CD4-positive, alpha-beta T cell (primary cell): Measurements from ENCODE around the gene KRTAP5-6. TPM values are rescaled to one million over a fixed set of nuclear protein-coding genes. Genes with fewer than 3 reads are reported as not detected.

Source experiments
- ATAC-seq: fragments of 200-7000 bp; cut with Tn5 transposase; one replicate; pipeline ENCODE4 v1.10.0; 2022; ENCODE audit warnings: mild to moderate bottlenecking; ENCODE audit not compliant: poor library complexity
- CTCF ChIA-PET: fragments of 350-600 bp; sonication (Branson Sonifier 250); formaldehyde crosslinking; loops from one replicate; lab custom pipeline; 2021; ENCODE audit warnings: antibody characterized with exemption, inconsistent platforms; lab: Charles Lee
- POLR2A ChIA-PET: fragments of 350-600 bp; sonication (Branson Sonifier 250); formaldehyde crosslinking; loops from one replicate; lab custom pipeline; 2021; ENCODE audit warnings: antibody characterized with exemption, inconsistent platforms; lab: Charles Lee
- DNase-seq, 14 experiments: peaks; one replicate each; pipeline ENCODE4 v3.0.0-alpha.2; 2013 to 2020; ENCODE audit warnings: mixed read lengths in 2 of 14
- H3K27ac ChIP-seq, 2 donors: one replicate each; pipeline versions ENCODE4 v1.5.1 to v1.7.0; 2013; ENCODE audit warnings: low read length in 2 of 2, low read depth in 1 of 2, mild to moderate bottlenecking in 1 of 2
- H3K27me3 ChIP-seq, 2 experiments: 1 replicate in 1 of 2; 2 replicates in 1 of 2; pipeline versions ENCODE4 v1.6.1 to v1.7.0; 2013; ENCODE audit warnings: low read length in 2 of 2, control low read depth in 1 of 2, mild to moderate bottlenecking in 1 of 2, moderate library complexity in 1 of 2; ENCODE audit not compliant: insufficient read depth in 2 of 2, control insufficient read depth in 1 of 2
- H3K36me3 ChIP-seq: one replicate; pipeline ENCODE4 v1.6.1; 2013; ENCODE audit warnings: low read length, control low read depth; ENCODE audit not compliant: insufficient read depth
- H3K4me1 ChIP-seq: one replicate; pipeline ENCODE4 v1.6.1; 2013; ENCODE audit warnings: low read length, control low read depth; ENCODE audit not compliant: insufficient read depth
- H3K4me3 ChIP-seq: one replicate; pipeline ENCODE4 v1.5.1; 2013; ENCODE audit warnings: mild to moderate bottlenecking, low read length, moderate library complexity
- H3K9me3 ChIP-seq, 2 experiments: 1 replicate in 1 of 2; 2 replicates in 1 of 2; pipeline versions ENCODE4 v1.6.1 to v1.7.0; 2013; ENCODE audit warnings: low read length in 2 of 2, mild to moderate bottlenecking in 2 of 2, control low read depth in 1 of 2, moderate library complexity in 1 of 2; ENCODE audit not compliant: control insufficient read depth in 1 of 2, insufficient read depth in 1 of 2
- H3K27ac Mint-ChIP-seq: one replicate; pipeline ENCODE4 v1.8.0; 2020; ENCODE audit warnings: mixed read lengths
- H3K27me3 Mint-ChIP-seq: one replicate; pipeline ENCODE4 v1.8.0; 2021; ENCODE audit warnings: mixed read lengths
- H3K36me3 Mint-ChIP-seq: one replicate; pipeline ENCODE4 v1.8.0; 2021; ENCODE audit warnings: low read depth, mixed read lengths
- H3K4me1 Mint-ChIP-seq: one replicate; pipeline ENCODE4 v1.8.0; 2021; ENCODE audit warnings: low read depth, mixed read lengths
- H3K4me3 Mint-ChIP-seq: one replicate; pipeline ENCODE4 v1.8.0; 2020; ENCODE audit warnings: mild to moderate bottlenecking, mixed read lengths
- H3K9me3 Mint-ChIP-seq: one replicate; pipeline ENCODE4 v1.8.0; 2020; ENCODE audit warnings: mixed read lengths
- CTCF ChIP-seq: fragments of 200-600 bp; IDR thresholded peaks from one replicate; pipeline ENCODE4 v1.8.0; 2022; ENCODE audit warnings: antibody characterized with exemption, mild to moderate bottlenecking
- intact Hi-C, 2 experiments: fragments of 100-400 bp; cut with DNase I in 1 of 2; cut with micrococcal nuclease in 1 of 2; formaldehyde crosslinking; loops; one replicate each; pipeline versions ENCODE4 v1.15.1 to v1.9.0; 2023 to 2025; cut with DNase I, micrococcal nuclease
- total RNA-seq, 174 experiments: library from RNA in 2 of 174; stranded (reverse) in 2 of 174; gene quantifications; one replicate each; pipeline ENCODE4 v1.2.3 and lab custom pipeline; 2021 to 2026

The KRTAP5-6 gene
- total RNA-seq, 2 experiments from 2014 or later = not detected

- Mint-ChIP-seq H3K27me3 (peaks cover 15% of the 10 kb centered on the region), H3K27ac (no peak overlapping the region), H3K9me3 (no peaks in the 10 kb centered on the region), H3K4me1 (no peaks in the 10 kb centered on the region), H3K4me3 (no peak overlapping the region), H3K36me3 (no peaks in the 10 kb centered on the region)
- no peak for TF ChIP-seq CTCF
- H3K36me3 ChIP-seq = no peaks in the 10 kb centered on the region
- H3K4me3 ChIP-seq = no peak overlapping the region
- POLR2A ChIA-PET = interaction anchor here (1.4 kb wide), 1 partner anchor 231 kb away, joined by 3 read pairs; no protein-coding TSS in a partner anchor
- DNase-seq (no peak), ATAC-seq (no peak)
- intact Hi-C loops = loop anchor here in 1 of 2 experiments (5.0 kb wide), 1 partner anchor 41 kb away; no protein-coding TSS in a partner anchor
- peaks cover 6% of the 10 kb centered on the region for H3K4me1 ChIP-seq
- no peak overlapping the region for H3K27ac ChIP-seq
- H3K9me3 ChIP-seq = peaks cover 0 to 4% of the 10 kb centered on the region in 2 experiments
- CTCF ChIA-PET = no interaction called here
- no peaks in the 10 kb centered on the region for H3K27me3 ChIP-seq
Observed at GRCh38 chr11:1651411-1651980, 45.5 kb upstream of the KRTAP5-6 start.

- TF ChIP-seq CTCF = no peak
- ChIA-PET POLR2A (interaction anchor here (0.6 to 1.2 kb wide), 4 partner anchors 22 to 499 kb away, joined by 3 to 4 read pairs (median 4); no protein-coding TSS in a partner anchor), CTCF (interaction anchor here (0.6 to 1.6 kb wide), 19 partner anchors 8 to 769 kb away, joined by 3 to 19 read pairs (median 4); partner anchors contain the start of gene SYT8)
- Mint-ChIP-seq H3K36me3 (no peaks in the 10 kb centered on the region), H3K9me3 (no peaks in the 10 kb centered on the region), H3K27me3 (peaks cover 16% of the 10 kb centered on the region), H3K4me3 (no peak overlapping the region), H3K4me1 (no peaks in the 10 kb centered on the region), H3K27ac (no peak overlapping the region)
- Histone ChIP-seq H3K27me3 (no peaks in the 10 kb centered on the region), H3K27ac (no peak overlapping the region), H3K9me3 (peaks cover 0 to 4% of the 10 kb centered on the region in 2 experiments), H3K4me1 (peaks cover 6% of the 10 kb centered on the region), H3K36me3 (no peaks in the 10 kb centered on the region), H3K4me3 (no peak overlapping the region)
- ATAC-seq (no peak), DNase-seq (peak in 1 of 14 experiments; percentile 27)
- intact Hi-C loops = loop anchor here (1.0 to 5.0 kb wide), 6 partner anchors 40 to 501 kb away; no protein-coding TSS in a partner anchor
Observed at GRCh38 chr11:1652026-1652425, 45.0 kb upstream of the KRTAP5-6 start.

- no peaks in the 10 kb centered on the region for H3K27me3 ChIP-seq
- Mint-ChIP-seq H3K4me1 (no peaks in the 10 kb centered on the region), H3K27me3 (peaks cover 13% of the 10 kb centered on the region), H3K36me3 (no peaks in the 10 kb centered on the region), H3K4me3 (no peak overlapping the region), H3K9me3 (no peaks in the 10 kb centered on the region), H3K27ac (no peak overlapping the region)
- no peak overlapping the region for H3K4me3 ChIP-seq
- no peak overlapping the region for H3K27ac ChIP-seq
- intact Hi-C loops = loop anchor here (1.0 to 5.0 kb wide), 6 partner anchors 40 to 500 kb away; no protein-coding TSS in a partner anchor
- DNase-seq (no peak), ATAC-seq (no peak)
- peaks cover 6% of the 10 kb centered on the region for H3K4me1 ChIP-seq
- no peaks in the 10 kb centered on the region for H3K36me3 ChIP-seq
- ChIA-PET CTCF (interaction anchor here (0.6 to 1.6 kb wide), 19 partner anchors 9 to 768 kb away, joined by 3 to 19 read pairs (median 4); partner anchors contain the start of gene SYT8), POLR2A (interaction anchor here (0.6 to 1.2 kb wide), 5 partner anchors 22 to 499 kb away, joined by 3 to 4 read pairs (median 4); no protein-coding TSS in a partner anchor)
- TF ChIP-seq CTCF = no peak
- peaks cover 0 to 4% of the 10 kb centered on the region in 2 experiments for H3K9me3 ChIP-seq
Observed at GRCh38 chr11:1652442-1652770, 44.6 kb upstream of the KRTAP5-6 start.
